Stimulated activated memory B cell treated with anti-CD40 and anti-IgM and Interleukin-4, amounts not matched to agents 10 μg/mL and 1 μg/mL and 100 μg/mL, for 72 hours (primary cell): Measurements from ENCODE around the gene BCAR3.
"Not testable (repeated sequence)": the region's sequence is repeated elsewhere in the genome, so short reads cannot be mapped to it uniquely, and the experiment has no call there.

Source experiments
- ATAC-seq: fragments of 150-1000 bp; cut with Tn5 transposase; 2 replicates; pipeline ENCODE4 v1.10.0; 2021
- H3K27ac Mint-ChIP-seq: one replicate; pipeline ENCODE4 v1.8.0; 2022; ENCODE audit warnings: mild to moderate bottlenecking, mixed read lengths
- H3K27me3 Mint-ChIP-seq: one replicate; pipeline ENCODE4 v1.8.0; 2022; ENCODE audit warnings: mixed read lengths
- H3K36me3 Mint-ChIP-seq: one replicate; pipeline ENCODE4 v1.8.0; 2022; ENCODE audit warnings: mixed read lengths
- H3K4me1 Mint-ChIP-seq: one replicate; pipeline ENCODE4 v1.8.0; 2022; ENCODE audit warnings: mixed read lengths
- H3K4me3 Mint-ChIP-seq: one replicate; pipeline ENCODE4 v1.8.0; 2022; ENCODE audit warnings: mild to moderate bottlenecking, moderate library complexity, mixed read lengths
- H3K9me3 Mint-ChIP-seq: one replicate; pipeline ENCODE4 v1.8.0; 2022; ENCODE audit warnings: mixed read lengths

Gene BCAR3

GRCh38 chr1:93671099-93671621, 10.5 kb downstream of the BCAR3 start:
- Mint-ChIP-seq H3K4me1 (peaks cover 19% of the 10 kb centered on the region), H3K27me3 (no peaks in the 10 kb centered on the region), H3K9me3 (no peaks in the 10 kb centered on the region), H3K27ac (no peak overlapping the region), H3K36me3 (peaks cover 52% of the 10 kb centered on the region), H3K4me3 (no peak overlapping the region)
- ATAC-seq, result no peak

- H3K27me3 Mint-ChIP-seq, result no peaks in the 10 kb centered on the region
- no peak overlapping the region for H3K4me3 Mint-ChIP-seq
- H3K9me3 Mint-ChIP-seq, result no peaks in the 10 kb centered on the region
- no peak for ATAC-seq
- H3K4me1 Mint-ChIP-seq, result peaks cover 16% of the 10 kb centered on the region
- H3K27ac Mint-ChIP-seq, result no peak overlapping the region
- H3K36me3 Mint-ChIP-seq, result peaks cover 51% of the 10 kb centered on the region
Measured at GRCh38 chr1:93670141-93670540, 11.5 kb downstream of the BCAR3 start.

- no peaks in the 10 kb centered on the region for H3K27me3 Mint-ChIP-seq
Measured at GRCh38 chr1:93669369-93669768, 12.3 kb downstream of the BCAR3 start.

GRCh38 chr1:93668951-93669350, 12.7 kb downstream of the BCAR3 start:
- no peak overlapping the region for H3K27ac Mint-ChIP-seq
- H3K27me3 Mint-ChIP-seq, result no peaks in the 10 kb centered on the region
- H3K36me3 Mint-ChIP-seq, result peaks cover 49% of the 10 kb centered on the region
- H3K4me1 Mint-ChIP-seq, result peaks cover 19% of the 10 kb centered on the region
- no peak overlapping the region for H3K4me3 Mint-ChIP-seq
- no peak for ATAC-seq
- H3K9me3 Mint-ChIP-seq, result no peaks in the 10 kb centered on the region

More at GRCh38 chr1:93669369-93669768, 12.3 kb downstream of the BCAR3 start:
- ATAC-seq, result no peak
- Mint-ChIP-seq H3K36me3 (peaks cover 49% of the 10 kb centered on the region), H3K4me1 (peaks cover 15% of the 10 kb centered on the region), H3K27ac (no peak overlapping the region), H3K9me3 (no peaks in the 10 kb centered on the region), H3K4me3 (no peak overlapping the region)

GRCh38 chr1:93668121-93668520, 13.5 kb downstream of the BCAR3 start:
- H3K4me1 Mint-ChIP-seq, result peaks cover 25% of the 10 kb centered on the region
- H3K9me3 Mint-ChIP-seq, result no peaks in the 10 kb centered on the region
- no peak for ATAC-seq

GRCh38 chr1:93667642-93668041, 14.0 kb downstream of the BCAR3 start:
- Mint-ChIP-seq H3K27me3 (no peaks in the 10 kb centered on the region), H3K4me1 (peaks cover 25% of the 10 kb centered on the region), H3K4me3 (no peak overlapping the region), H3K36me3 (peaks cover 47% of the 10 kb centered on the region), H3K9me3 (no peaks in the 10 kb centered on the region), H3K27ac (no peak overlapping the region)
- no peak for ATAC-seq

More at GRCh38 chr1:93668121-93668520, 13.5 kb downstream of the BCAR3 start:
- Mint-ChIP-seq H3K27me3 (no peaks in the 10 kb centered on the region), H3K27ac (no peak overlapping the region), H3K4me3 (no peak overlapping the region), H3K36me3 (peaks cover 47% of the 10 kb centered on the region)

GRCh38 chr1:93666613-93667384, 14.8 kb downstream of the BCAR3 start:
- no peaks in the 10 kb centered on the region for H3K27me3 Mint-ChIP-seq
- no peaks in the 10 kb centered on the region for H3K9me3 Mint-ChIP-seq
- ATAC-seq, result no peak
- no peak overlapping the region for H3K27ac Mint-ChIP-seq
- no peak overlapping the region for H3K4me3 Mint-ChIP-seq
- H3K4me1 Mint-ChIP-seq, result peaks cover 28% of the 10 kb centered on the region
- H3K36me3 Mint-ChIP-seq, result peaks cover 45% of the 10 kb centered on the region

- Mint-ChIP-seq H3K4me1 (peaks cover 28% of the 10 kb centered on the region), H3K27ac (no peak overlapping the region), H3K4me3 (no peak overlapping the region), H3K36me3 (peaks cover 49% of the 10 kb centered on the region), H3K27me3 (no peaks in the 10 kb centered on the region), H3K9me3 (no peaks in the 10 kb centered on the region)
- no peak for ATAC-seq
Measured at GRCh38 chr1:93665015-93665414, 16.6 kb downstream of the BCAR3 start.

- no peak for ATAC-seq
- H3K4me3 Mint-ChIP-seq, result no peak overlapping the region
- H3K4me1 Mint-ChIP-seq, result peaks cover 28% of the 10 kb centered on the region
- H3K27me3 Mint-ChIP-seq, result no peaks in the 10 kb centered on the region
- H3K27ac Mint-ChIP-seq, result peak overlapping the region; percentile 40
- no peaks in the 10 kb centered on the region for H3K9me3 Mint-ChIP-seq
- H3K36me3 Mint-ChIP-seq, result peaks cover 56% of the 10 kb centered on the region
Measured at GRCh38 chr1:93663208-93663614, 18.4 kb downstream of the BCAR3 start.

- Mint-ChIP-seq H3K4me1 (peaks cover 28% of the 10 kb centered on the region), H3K36me3 (peaks cover 50% of the 10 kb centered on the region), H3K9me3 (no peaks in the 10 kb centered on the region), H3K27ac (peak overlapping the region; percentile 40), H3K27me3 (no peaks in the 10 kb centered on the region), H3K4me3 (no peak overlapping the region)
- ATAC-seq, result no peak
Measured at GRCh38 chr1:93662481-93663207, 19.0 kb downstream of the BCAR3 start.

- ATAC-seq, result no peak
- H3K27me3 Mint-ChIP-seq, result no peaks in the 10 kb centered on the region
- H3K27ac Mint-ChIP-seq, result peak overlapping the region; percentile 40
- H3K36me3 Mint-ChIP-seq, result peaks cover 46% of the 10 kb centered on the region
- H3K9me3 Mint-ChIP-seq, result no peaks in the 10 kb centered on the region
- no peak overlapping the region for H3K4me3 Mint-ChIP-seq
- peaks cover 28% of the 10 kb centered on the region for H3K4me1 Mint-ChIP-seq
Measured at GRCh38 chr1:93661829-93662474, 19.7 kb downstream of the BCAR3 start.

- Mint-ChIP-seq H3K4me1 (peaks cover 28% of the 10 kb centered on the region), H3K36me3 (peaks cover 47% of the 10 kb centered on the region)
- not testable (repeated sequence) for H3K27me3 Mint-ChIP-seq, H3K9me3 Mint-ChIP-seq, H3K4me3 Mint-ChIP-seq, ATAC-seq, H3K27ac Mint-ChIP-seq
Measured at GRCh38 chr1:93661341-93661740, 20.3 kb downstream of the BCAR3 start.

- H3K27ac Mint-ChIP-seq, result no peak overlapping the region
- H3K4me3 Mint-ChIP-seq, result no peak overlapping the region
- ATAC-seq, result no peak
- peaks cover 21% of the 10 kb centered on the region for H3K4me1 Mint-ChIP-seq
- H3K36me3 Mint-ChIP-seq, result peaks cover 52% of the 10 kb centered on the region
- H3K27me3 Mint-ChIP-seq, result no peaks in the 10 kb centered on the region
- no peaks in the 10 kb centered on the region for H3K9me3 Mint-ChIP-seq
Measured at GRCh38 chr1:93659822-93660503, 21.7 kb downstream of the BCAR3 start.

- ATAC-seq, result no peak
- no peak overlapping the region for H3K4me3 Mint-ChIP-seq
- H3K36me3 Mint-ChIP-seq, result peaks cover 56% of the 10 kb centered on the region
- H3K27ac Mint-ChIP-seq, result no peak overlapping the region
- peaks cover 11% of the 10 kb centered on the region for H3K4me1 Mint-ChIP-seq
- no peaks in the 10 kb centered on the region for H3K27me3 Mint-ChIP-seq
- H3K9me3 Mint-ChIP-seq, result no peaks in the 10 kb centered on the region
Measured at GRCh38 chr1:93658188-93658587, 23.4 kb downstream of the BCAR3 start.

- no peak for ATAC-seq
Measured at GRCh38 chr1:93656491-93656890, 25.1 kb downstream of the BCAR3 start.

More at GRCh38 chr1:93656491-93656890, 25.1 kb downstream of the BCAR3 start:
- H3K36me3 Mint-ChIP-seq, result peaks cover 47% of the 10 kb centered on the region
- no peak overlapping the region for H3K4me3 Mint-ChIP-seq
- no peaks in the 10 kb centered on the region for H3K4me1 Mint-ChIP-seq
- no peaks in the 10 kb centered on the region for H3K9me3 Mint-ChIP-seq
- H3K27ac Mint-ChIP-seq, result no peak overlapping the region
- no peaks in the 10 kb centered on the region for H3K27me3 Mint-ChIP-seq
